Measurements from ENCODE around the gene PRRT2.
"Not testable (repeated sequence)": the region's sequence is repeated elsewhere in the genome, so short reads cannot be mapped to it uniquely, and the experiment has no call there.

PRRT2 gene

GRCh38 chr16:29770250-29770929, 41.6 kb upstream of the PRRT2 start:
- Histone ChIP-seq H3K27ac (no peak overlapping the region), H3K4me3 (no peak overlapping the region)
- no peak for DNase-seq (ENCODE audit: low spot score)
- TF ChIP-seq, protein P1, sequence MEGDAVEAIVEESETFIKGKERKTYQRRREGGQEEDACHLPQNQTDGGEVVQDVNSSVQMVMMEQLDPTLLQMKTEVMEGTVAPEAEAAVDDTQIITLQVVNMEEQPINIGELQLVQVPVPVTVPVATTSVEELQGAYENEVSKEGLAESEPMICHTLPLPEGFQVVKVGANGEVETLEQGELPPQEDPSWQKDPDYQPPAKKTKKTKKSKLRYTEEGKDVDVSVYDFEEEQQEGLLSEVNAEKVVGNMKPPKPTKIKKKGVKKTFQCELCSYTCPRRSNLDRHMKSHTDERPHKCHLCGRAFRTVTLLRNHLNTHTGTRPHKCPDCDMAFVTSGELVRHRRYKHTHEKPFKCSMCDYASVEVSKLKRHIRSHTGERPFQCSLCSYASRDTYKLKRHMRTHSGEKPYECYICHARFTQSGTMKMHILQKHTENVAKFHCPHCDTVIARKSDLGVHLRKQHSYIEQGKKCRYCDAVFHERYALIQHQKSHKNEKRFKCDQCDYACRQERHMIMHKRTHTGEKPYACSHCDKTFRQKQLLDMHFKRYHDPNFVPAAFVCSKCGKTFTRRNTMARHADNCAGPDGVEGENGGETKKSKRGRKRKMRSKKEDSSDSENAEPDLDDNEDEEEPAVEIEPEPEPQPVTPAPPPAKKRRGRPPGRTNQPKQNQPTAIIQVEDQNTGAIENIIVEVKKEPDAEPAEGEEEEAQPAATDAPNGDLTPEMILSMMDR (IDR thresholded peaks at IDR 0.05), result no peak

- DNase-seq (ENCODE audit: low spot score); H3K27ac ChIP-seq; H3K4me3 ChIP-seq: not testable (repeated sequence)
Measured at GRCh38 chr16:29772330-29772729, 39.7 kb upstream of the PRRT2 start.

DNA sequence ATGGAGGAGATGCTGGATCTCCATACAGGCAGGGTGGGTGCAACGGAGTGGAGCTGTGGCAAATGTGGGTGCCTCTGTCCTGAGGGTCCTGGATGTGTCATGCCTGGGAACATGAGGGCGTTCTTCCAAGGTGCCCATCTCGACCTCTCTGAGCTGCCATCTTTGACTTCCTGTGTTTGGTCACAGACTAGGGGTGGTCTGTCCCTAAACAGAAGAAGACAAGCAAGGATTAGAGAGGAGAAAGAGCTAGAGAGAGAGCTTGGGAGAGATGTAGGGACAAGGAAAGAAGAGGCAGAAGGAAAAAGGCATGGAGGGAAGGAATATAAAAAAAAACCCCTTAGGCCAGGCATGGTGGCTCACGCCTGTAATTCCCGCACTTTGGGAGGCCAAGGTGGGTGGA, 37.3 kb upstream of the PRRT2 start:
- Histone ChIP-seq H3K4me3 (no peak overlapping the region), H3K27ac (no peak overlapping the region)
- TF ChIP-seq, protein P1 (IDR thresholded peaks at IDR 0.05), result no peak
- DNase-seq (ENCODE audit: low spot score), result no peak

- TF ChIP-seq, protein P1 (IDR thresholded peaks at IDR 0.05), result no peak
- no peak for DNase-seq (ENCODE audit: low spot score)
- Histone ChIP-seq H3K27ac (no peak overlapping the region), H3K4me3 (no peak overlapping the region)
Measured at GRCh38 chr16:29775742-29776408, 36.1 kb upstream of the PRRT2 start.

DNA sequence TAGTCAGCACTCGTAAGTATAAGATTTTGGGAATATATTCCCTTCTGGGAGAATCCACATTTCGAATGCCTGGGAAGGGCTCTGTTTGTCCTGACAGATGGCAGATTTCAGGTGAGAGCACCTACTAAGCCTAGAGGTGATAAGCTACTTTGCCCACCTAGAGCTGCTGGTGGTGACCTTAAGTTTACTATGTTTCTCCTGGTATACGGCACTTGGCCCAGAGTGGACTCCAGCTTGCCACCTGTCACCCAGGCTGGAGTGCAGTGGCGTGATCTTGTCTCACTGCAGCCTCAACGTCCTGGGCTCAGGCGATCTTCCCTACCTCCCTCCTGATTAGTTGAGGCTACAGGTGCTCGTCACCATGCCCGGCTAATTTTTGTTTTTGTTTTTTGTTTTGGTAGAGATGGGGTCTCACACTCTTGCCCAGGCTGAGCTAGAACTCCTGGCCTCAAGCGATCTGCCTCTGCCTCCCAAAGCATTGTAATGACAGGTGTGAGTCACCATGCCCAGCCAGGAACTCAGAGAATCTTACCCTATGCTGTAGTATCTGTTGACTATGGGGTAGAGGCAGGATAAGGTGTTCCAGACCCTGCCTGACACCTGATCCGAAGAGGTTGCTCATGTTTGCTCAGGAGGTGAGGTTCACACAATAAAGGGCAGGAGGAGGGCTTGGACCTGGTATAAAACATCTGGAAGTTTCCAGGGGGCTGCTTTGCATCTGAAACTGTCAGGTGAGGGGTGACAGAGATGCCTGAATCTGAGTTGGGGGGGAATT, 34.2 kb upstream of the PRRT2 start, which contains the start of gene ZG16:
Gene ZG16, plus strand, starts transcription at position 681 of the 775 bp plus-strand sequence. CDS start 1,011 bp downstream, outside the sequence.
- no peak within 1 kb of the TSS for H3K27ac ChIP-seq
- H3K4me3 ChIP-seq, result no peak within 1 kb of the TSS
- DNase-seq (ENCODE audit: low spot score), result no peak
- TF ChIP-seq, protein P1 (IDR thresholded peaks at IDR 0.05), result no peak

GRCh38 chr16:29779474-29779873, 32.5 kb upstream of the PRRT2 start:
- Histone ChIP-seq H3K4me3 (no peak overlapping the region), H3K27ac (no peak overlapping the region)
- DNase-seq (ENCODE audit: low spot score), result no peak
- TF ChIP-seq, protein P1 (IDR thresholded peaks at IDR 0.05), result no peak

GRCh38 chr16:29783094-29783953, 28.7 kb upstream of the PRRT2 start:
- not testable (repeated sequence) for DNase-seq (ENCODE audit: low spot score); H3K27ac ChIP-seq; H3K4me3 ChIP-seq

Measured in coronary artery (tissue), 2 donors.